KOPT-K1 (cell line): ENCODE results near the gene TRIM3.
A peak's percentile ranks its signal among the peaks of the same experiment; 100 is the strongest.

Experiments
- H3K27ac ChIP-seq: fragments of 200-600 bp; sonication (generic); 2 replicates; pipeline ENCODE4 v1.5.1; 2016; ENCODE audit warnings: antibody characterized with exemption, mild to moderate bottlenecking, low read depth, low read length; ENCODE audit not compliant: poor library complexity, severe bottlenecking
- H3K36me3 ChIP-seq: fragments of 200-600 bp; sonication (generic); 2 replicates; pipeline ENCODE4 v1.5.1; 2017; ENCODE audit warnings: antibody characterized with exemption, mild to moderate bottlenecking, low read length, moderate library complexity; ENCODE audit not compliant: insufficient read depth
- H3K9me3 ChIP-seq: fragments of 200-600 bp; sonication (generic); 2 replicates; pipeline ENCODE4 v1.5.1; 2017; ENCODE audit warnings: antibody characterized with exemption, low read length, mild to moderate bottlenecking; ENCODE audit not compliant: insufficient read depth, poor library complexity, severe bottlenecking

The TRIM3 gene

DNA sequence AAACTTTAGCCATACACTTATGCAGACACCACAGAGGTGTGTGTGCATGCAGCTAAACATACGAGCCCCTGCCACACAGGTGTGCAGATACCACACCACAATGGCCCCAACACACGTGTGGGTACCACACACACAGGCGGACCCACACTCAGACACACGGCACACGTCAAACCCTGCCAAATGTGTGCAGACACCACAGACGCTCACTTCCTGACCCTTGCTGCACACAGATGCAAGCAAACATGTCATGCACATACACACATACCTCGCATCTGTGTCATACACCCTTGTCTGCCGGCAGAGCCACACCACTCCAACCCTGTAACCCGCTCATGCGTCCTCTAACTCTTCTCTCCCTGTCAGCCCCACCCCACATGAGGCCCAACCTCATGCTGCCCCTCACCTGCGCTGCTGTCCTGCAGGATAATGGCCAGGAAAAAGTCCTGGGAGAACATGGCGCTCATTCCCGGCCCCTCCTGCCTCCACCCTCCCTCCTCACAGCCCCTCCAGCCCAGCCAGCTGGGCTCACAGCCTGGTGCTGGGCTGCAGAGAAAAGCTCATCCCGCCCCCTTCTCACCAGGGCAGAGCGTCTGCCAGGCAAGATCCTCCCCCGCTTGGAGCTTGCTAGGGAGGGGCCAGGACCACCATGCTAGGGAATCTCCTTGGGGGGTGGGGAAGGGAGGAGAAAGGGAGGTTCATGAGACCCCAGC is 69.2 kb downstream of the TRIM3 start:
- Histone ChIP-seq H3K9me3 (no peaks in the 10 kb centered on the region), H3K27ac (no peak overlapping the region), H3K36me3 (no peaks in the 10 kb centered on the region)

DNA sequence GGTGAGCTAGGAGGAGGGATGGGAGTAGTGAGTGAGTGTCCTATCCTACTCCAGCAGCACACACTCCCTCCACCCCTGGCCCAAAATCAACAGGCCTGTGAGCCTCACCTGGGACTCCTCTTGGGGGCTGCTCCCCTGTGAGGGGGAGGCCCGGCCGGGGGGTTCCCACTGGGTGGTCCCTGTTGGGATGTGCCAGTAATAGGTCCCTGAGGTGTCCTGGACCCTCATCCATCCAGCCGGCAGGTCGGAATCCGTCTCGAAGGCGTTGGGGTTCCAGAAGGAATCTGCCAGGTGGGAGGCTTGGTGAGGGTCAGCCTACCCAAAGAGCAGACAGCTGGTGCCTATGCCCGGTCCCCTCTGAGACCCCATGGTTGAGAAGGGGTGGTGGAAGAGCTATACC is 70.2 kb downstream of the TRIM3 start:
- Histone ChIP-seq H3K27ac (peak overlapping the region; percentile 79), H3K36me3 (no peaks in the 10 kb centered on the region), H3K9me3 (no peaks in the 10 kb centered on the region)

DNA sequence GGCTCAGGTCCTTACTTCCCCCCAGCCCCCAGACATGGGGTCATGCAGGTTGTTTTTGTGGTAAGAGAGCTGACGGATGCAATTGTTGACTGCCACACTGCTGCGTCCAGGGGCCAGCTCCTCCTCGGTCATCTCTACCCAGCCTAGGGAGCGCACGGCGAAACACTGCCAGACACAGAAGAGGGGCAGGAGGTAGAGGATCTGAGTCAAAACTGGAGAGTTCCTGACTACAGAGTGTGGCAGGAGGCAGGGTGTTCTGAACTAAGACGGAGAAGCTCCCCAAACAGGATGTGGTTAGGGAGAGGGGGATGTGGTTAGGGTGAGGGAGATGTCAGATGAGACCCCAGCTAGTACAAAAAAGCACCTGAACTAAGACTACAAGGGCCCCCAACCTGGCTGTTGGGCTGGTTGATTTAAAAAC is 71.2 kb downstream of the TRIM3 start:
- Histone ChIP-seq H3K36me3 (no peaks in the 10 kb centered on the region), H3K27ac (peak overlapping the region; percentile 79), H3K9me3 (no peaks in the 10 kb centered on the region)

DNA sequence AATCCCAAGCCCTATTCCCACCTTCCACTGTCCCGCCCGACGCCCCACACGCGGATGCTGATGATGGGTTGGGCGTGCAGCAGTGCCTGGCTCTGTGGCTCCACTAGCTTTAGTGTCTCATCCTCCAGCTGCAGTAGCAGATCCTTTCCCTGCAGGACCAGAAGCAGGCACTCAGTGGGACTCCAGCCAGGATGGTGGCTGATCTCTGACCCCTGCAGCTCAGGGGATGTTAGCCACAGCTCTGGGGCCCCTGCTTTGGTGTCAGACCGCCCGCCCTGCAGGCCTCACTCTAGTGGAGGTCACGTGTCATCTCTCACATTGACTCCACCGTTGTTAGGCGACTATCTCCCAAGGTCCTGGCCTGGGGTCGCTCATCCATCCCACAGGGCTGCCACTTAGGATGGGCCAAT is 71.7 kb downstream of the TRIM3 start:
- Histone ChIP-seq H3K27ac (peak overlapping the region; percentile 79), H3K9me3 (no peaks in the 10 kb centered on the region), H3K36me3 (no peaks in the 10 kb centered on the region)

DNA sequence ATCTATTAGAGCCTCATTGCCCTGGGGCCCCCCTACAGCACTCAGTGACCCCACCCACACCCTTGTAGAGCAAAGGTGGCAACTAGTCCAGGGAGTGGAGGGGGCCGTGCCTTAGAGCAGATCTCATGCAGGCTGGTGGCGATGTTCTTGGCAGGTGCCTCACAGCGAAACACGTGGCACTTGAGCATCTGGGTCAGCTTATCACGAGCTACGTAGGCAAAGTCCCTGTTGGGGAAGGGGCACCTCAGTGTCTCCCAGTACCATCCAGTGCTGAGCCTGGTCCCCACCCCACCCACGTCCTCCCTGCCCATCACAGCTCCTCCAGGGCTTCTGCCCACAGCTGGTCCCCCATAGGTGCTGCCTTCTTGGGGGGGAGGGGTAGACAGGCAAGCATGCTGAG is 72.3 kb downstream of the TRIM3 start:
- H3K36me3 ChIP-seq: no peaks in the 10 kb centered on the region
- peak overlapping the region; percentile 79 for H3K27ac ChIP-seq
- H3K9me3 ChIP-seq: no peaks in the 10 kb centered on the region

DNA sequence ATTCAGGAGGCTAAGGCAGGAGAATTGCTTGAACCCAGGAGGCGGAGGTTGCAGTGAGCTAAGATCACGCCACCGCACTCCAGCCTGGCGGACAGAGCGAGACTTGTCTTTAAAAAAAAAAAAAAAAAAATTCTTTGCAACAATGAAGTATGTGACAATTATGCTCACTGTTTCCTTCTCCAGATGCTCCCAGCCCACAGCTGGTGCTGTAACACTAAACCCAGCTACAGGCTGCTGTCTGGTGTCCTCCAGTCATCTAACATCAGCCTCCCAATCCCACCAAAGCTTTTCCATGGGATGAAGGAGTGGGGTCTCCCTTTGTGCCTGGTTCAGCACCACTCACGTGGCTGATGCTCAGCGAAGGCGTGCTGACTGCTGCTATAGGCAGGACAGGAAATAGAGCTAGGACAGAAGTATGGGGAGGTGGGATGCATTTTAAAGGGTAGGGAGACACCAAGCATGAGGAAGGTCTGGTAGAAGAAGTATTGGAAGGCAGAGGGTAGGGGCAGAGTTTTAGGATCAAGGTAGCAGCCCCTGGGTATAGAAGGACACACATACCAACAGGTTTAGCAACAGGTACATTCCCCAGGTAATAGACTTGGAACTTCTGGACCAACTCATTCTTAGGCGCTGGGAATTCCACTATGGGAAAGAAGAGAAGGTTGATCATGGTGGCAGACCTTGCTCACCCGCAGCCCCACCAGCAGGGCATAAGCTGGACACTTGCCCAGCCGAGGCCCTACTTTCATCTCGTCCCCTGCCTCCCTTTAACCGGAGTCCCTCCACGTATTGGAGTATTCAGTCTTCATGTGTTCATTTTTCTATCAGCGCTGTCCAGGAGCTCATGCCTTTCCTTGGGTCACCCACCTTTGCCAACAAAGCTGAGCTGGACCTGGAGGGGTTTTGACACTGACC is 73.1 kb downstream of the TRIM3 start:
- no peaks in the 10 kb centered on the region for H3K9me3 ChIP-seq

More for the DNA sequence above, 73.1 kb downstream of the TRIM3 start:
- H3K36me3 ChIP-seq: no peaks in the 10 kb centered on the region
- no peak overlapping the region for H3K27ac ChIP-seq
